NCI-H2029 treated with DMSO at 0.1 percent for 48 hours (cell line): ENCODE results near the gene RBM8A.
A peak's percentile ranks its signal among the peaks of the same experiment; 100 is the strongest.

ENCODE experiments used
- DNase-seq: peaks from one replicate; lab custom pipeline; 2025; lab: John Stamatoyannopoulos, UW

Gene RBM8A

DNA sequence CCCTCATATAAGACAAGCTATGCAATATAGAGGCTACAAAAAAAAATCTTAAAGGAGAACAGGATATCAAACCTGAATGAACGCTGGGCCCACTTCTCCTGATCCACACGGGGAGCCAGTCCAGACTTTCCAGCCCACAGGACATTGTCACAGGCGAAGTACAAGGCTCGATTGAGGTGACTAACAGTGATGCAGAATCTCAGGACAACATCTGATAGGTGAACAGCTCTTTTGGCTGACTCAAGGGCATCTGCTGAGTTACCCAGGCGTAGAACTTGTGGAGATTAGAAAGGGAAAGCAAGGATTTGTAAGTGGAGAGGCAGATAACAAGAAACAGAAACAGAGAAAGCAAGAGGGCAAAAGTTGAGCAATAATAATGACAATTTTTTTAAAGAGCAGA is 10.5 kb downstream of the RBM8A start:
- no peak for DNase-seq

GRCh38 chr1:145912128-145912641 is 15.1 kb downstream of the RBM8A start:
- no peak for DNase-seq

DNA sequence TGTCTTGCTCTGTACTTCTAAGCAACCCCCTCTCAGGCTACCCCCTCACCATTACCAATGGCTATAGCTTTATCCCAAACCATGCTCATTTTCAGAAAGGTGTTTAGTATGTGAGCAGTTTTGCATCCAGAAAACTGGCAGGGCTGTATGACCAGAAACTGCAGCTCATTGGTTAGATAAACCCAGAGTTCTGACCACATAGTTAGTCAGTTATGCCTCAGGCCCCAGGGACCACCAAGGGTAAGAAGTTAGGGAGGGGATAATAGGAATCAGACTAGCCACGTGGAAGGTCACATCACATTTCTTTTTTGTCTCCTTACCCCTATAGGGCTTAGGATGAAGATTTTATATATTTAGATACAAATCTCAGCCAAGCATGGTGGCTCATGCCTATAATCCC is 18.6 kb downstream of the RBM8A start:
- no peak for DNase-seq

- DNase-seq: no peak
These were observed 20.1 kb downstream of the RBM8A start for GRCh38 chr1:145906954-145907753.

DNA sequence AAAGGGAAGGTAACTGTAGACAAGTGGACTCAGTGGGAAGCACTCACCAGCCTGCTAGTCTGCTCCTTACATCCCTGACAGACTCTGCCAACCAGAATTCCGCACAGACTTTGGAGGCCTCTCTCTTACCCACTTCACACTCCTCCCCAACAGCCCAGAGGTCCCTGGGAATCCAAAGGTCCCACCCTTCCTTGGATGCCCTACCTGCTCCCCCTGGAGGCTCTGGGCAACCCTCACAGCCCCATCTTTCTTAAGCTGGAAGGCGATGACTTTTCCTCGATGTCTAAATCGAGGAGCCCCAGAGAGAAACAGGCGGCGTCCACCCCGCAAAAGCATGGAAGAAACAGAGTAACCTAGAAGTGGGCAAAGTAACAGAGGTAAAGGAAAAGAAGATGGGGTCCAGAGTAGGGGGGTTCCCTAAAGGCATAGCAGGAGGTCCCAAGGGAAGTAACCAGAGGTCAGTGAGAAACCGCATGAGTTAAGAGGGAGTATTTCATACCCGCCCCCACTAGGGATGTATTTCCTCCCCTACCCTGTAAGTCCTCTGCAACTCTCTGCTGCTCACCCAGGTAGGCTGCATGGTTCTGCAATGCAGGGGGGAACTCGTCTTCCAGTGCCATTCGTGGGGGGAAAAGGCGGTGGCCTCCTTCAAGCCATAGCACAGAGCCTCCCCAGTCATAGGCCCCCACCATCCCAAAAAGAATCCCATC is 25.8 kb downstream of the RBM8A start:
- DNase-seq: no peak

DNA sequence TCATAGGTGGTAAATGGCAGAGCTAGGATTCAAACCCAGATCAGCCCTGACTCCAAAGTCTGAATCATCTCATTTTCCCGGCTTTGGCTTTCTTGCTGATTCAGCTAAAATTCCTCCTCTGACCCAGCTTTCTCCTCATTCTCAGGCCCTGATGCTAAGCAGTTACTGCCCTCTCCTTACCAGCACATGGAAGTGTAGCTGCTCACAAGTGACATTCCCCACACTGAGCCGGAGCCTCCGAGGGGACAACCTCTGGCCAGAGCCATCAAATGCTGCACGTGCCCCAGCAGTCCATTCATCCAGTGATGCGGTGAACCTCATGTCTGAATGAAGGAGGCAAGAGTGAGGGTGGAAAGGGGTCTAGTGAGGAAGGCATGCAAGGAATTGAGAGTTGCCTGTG is 28.5 kb downstream of the RBM8A start:
- DNase-seq: no peak

DNA sequence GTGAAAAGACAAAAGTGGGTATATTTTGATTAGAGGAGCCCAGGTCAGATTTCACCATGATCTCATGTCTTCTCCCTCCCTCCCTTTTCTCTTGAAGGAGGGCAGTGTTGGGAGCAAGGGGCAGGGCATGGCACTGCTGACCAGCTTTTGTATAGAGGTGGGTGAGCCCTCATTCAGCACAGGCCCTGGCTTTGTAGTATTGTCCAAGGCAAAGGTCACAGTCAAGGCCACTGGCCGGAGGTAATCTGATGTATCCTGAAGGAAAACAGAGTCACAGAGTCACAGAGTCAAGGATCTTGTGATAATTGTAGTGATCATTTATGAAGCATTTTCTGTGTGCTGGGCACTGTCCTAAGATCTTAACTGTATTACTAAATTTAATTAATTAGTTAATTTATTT is 29.3 kb downstream of the RBM8A start:
- DNase-seq: no peak

DNA sequence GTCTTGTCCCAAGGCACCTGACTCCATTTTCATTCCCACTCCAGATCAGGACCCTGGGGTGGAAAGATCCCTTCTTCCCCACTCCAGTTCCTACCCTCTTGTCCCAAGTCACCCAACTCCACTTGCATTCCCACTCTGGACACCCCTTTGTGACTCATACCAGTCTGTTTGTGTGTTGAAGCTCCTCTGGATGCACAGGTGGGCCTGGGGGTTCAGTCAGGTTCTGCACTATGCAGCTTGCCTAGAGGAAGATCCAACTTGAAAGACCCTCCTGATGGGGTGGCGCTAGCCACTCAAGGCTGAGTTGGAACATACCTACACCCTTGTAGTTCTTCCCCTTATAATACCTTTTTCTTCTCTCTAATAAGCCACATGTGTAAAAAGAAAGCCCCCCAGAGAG is 31.8 kb downstream of the RBM8A start:
- no peak for DNase-seq

GRCh38 chr1:145893306-145894055 is 33.8 kb downstream of the RBM8A start:
- no peak for DNase-seq

DNA sequence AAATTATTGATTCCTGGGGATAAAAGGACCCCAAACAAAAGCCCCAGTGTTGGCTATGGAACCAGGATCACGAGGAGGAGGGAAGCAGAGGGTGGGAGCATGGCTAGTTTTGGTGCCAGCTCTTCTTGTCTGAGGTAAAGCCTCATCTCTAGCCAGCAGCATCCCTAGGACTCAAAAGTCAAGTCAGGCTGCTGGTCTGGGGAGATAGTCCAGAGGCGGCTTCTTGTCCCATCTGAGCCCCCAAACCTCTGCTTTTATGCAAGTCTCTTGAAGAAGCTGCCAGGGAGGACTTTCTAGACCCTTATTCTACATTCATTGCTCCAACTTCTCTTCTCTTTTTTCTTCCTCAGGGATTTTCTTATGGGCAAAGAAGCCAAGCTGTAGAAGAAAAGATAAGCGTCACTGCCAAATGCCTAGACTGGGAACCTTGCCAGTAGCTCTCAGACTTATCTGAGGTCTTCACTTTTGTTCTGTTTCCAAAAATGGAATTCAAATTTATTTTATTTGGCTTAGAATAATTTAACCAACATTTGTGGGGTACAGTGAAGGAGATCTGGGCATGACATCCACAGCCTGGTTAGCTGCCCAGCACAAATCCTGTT is 34.7 kb downstream of the RBM8A start:
- DNase-seq: peak; percentile 68

- peak; percentile 96 for DNase-seq
These were observed 35.4 kb downstream of the RBM8A start for GRCh38 chr1:145891587-145892485.

- DNase-seq: peak; percentile 90
These were observed 36.1 kb downstream of the RBM8A start for GRCh38 chr1:145891143-145891542.

- peak; percentile 82 for DNase-seq
These were observed 37.6 kb downstream of the RBM8A start for GRCh38 chr1:145889722-145890121.

DNA sequence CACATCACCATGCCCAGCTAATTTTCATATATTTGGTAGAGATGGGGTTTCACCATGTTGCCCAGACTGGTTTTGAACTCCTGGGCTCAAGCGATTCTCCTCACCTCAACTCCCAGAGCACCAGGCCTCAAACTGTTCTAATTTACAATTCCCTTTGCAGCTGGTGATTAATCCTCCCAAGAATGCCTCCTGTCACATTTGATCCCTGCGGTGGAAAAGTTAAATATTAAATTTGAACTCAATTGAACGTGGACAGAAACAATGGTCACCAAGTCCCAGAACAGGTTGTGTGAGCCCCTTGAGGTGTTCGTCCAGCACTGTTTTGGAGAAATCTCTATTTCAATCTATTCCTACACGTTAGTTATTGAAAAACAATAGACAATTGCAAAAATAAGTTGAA is 39.7 kb downstream of the RBM8A start:
- no peak for DNase-seq

- DNase-seq: no peak
These were observed 40.5 kb downstream of the RBM8A start for GRCh38 chr1:145886816-145887215.

- DNase-seq: no peak
These were observed 40.9 kb downstream of the RBM8A start for GRCh38 chr1:145886390-145886789.

GRCh38 chr1:145885738-145886287 is 41.5 kb downstream of the RBM8A start, which contains the start of gene ANKRD35:
TSS of gene ANKRD35 (minus strand) at chr1:145885866. CDS start at chr1:145885758, 108 bp downstream.
- DNase-seq: peak; percentile 53

DNA sequence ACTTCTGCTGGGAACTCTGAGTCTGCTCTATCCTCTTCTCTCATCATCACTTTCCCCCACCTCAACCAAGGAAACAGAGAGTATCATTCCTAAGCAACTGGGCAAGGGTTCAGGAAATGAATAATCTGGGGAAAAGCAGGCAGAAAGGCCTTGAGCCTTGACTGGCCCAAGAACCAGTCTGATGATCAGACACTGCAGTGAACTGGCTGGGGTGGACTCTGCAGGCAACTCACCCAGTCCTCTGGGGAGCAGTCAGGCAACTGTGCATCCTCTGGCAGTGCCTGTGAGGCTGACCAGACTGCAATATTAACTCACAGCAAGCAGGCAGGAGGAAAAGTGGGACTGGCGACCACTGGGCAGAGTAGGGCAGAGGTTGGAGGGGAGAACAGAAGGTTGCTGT is 42.6 kb downstream of the RBM8A start:
- no peak for DNase-seq

DNA sequence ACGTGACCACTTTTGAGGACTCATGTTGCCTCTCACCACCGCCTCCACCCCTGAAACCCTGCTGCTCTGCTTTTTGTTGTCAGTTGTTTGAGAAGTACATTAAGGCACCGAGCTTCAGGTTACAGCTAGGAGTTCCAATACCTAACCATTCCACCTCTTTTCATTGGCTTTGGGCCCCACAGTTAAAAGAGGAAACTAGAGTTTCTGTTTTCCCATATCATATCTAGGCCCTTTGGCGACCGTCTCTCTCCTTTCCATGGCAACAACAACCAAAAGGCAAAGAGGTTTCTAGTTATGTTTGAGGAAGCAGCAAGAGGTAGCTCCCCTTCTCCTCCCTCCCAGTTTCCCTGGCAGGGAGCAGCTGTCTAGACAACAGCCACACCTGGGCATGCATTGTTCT is 47.5 kb downstream of the RBM8A start:
- DNase-seq: peak; percentile 84

- no peak for DNase-seq
These were observed 48.6 kb downstream of the RBM8A start for GRCh38 chr1:145878724-145879123.
